T-cell (primary cell): ENCODE data around the gene LSM7. TPM values are rescaled to one million over a fixed set of nuclear protein-coding genes. Genes with fewer than 3 reads are reported as not detected.

Experiments used
- ATAC-seq, 4 experiments: fragments of 200-7000 bp in 3 of 4; fragments of 150-1000 bp in 1 of 4; cut with Tn5 transposase; replicated peaks in 1 of 4; 1 replicate in 3 of 4; 2 replicates in 1 of 4; pipeline ENCODE4 v1.10.0; 2021; ENCODE audit warnings: moderate library complexity in 3 of 4, mild to moderate bottlenecking in 2 of 4, moderate number of reproducible peaks in 1 of 4
- CTCF ChIA-PET, 2 donors: fragments of 300-600 bp; sonication (Branson Sonifier 250); formaldehyde crosslinking; loops; one replicate each; lab custom pipeline; 2022; ENCODE audit warnings: antibody characterized with exemption in 2 of 2; lab: Charles Lee
- POLR2A ChIA-PET, 2 donors: fragments of 300-600 bp; sonication (Branson Sonifier 250); formaldehyde crosslinking; loops; one replicate each; lab custom pipeline; 2022; ENCODE audit warnings: antibody characterized with exemption in 2 of 2; lab: Charles Lee
- DNase-seq, 35 experiments: peaks; one replicate each; pipeline versions ENCODE4 v3.0.0 to v3.0.0-alpha.2; 2013 to 2023
- H3K27ac ChIP-seq: one replicate; pipeline ENCODE4 v1.5.1; 2013; ENCODE audit warnings: low read length
- H3K27me3 ChIP-seq, 2 experiments: replicated peaks in 1 of 2; 1 replicate in 1 of 2; 2 replicates in 1 of 2; pipeline versions ENCODE4 v1.6.1 to v1.7.0; 2013; ENCODE audit warnings: low read length in 1 of 2, mixed read lengths in 1 of 2; ENCODE audit not compliant: control insufficient read depth in 2 of 2, insufficient read depth in 2 of 2; ENCODE audit errors: extremely low read depth in 1 of 2
- H3K36me3 ChIP-seq, 2 donors: 1 replicate in 1 of 2; 2 replicates in 1 of 2; pipeline versions ENCODE4 v1.6.1 to v1.7.0; 2013; ENCODE audit warnings: low read length in 1 of 2; ENCODE audit not compliant: control insufficient read depth in 2 of 2, insufficient read depth in 1 of 2; ENCODE audit errors: extremely low read depth in 1 of 2
- H3K4me1 ChIP-seq, 2 experiments: 1 replicate in 1 of 2; 2 replicates in 1 of 2; pipeline versions ENCODE4 v1.6.1 to v1.7.0; 2013; ENCODE audit warnings: low read length in 2 of 2, mixed read lengths in 1 of 2; ENCODE audit not compliant: insufficient read depth in 2 of 2, control insufficient read depth in 1 of 2; ENCODE audit errors: extremely low read depth in 1 of 2
- H3K4me3 ChIP-seq, 2 donors: 1 replicate in 1 of 2; 2 replicates in 1 of 2; pipeline versions ENCODE4 v1.5.1 to v1.7.0; 2013; ENCODE audit warnings: mild to moderate bottlenecking in 2 of 2, low read length in 1 of 2, moderate library complexity in 1 of 2; ENCODE audit not compliant: control insufficient read depth in 1 of 2; ENCODE audit errors: extremely low read depth in 1 of 2
- H3K9me3 ChIP-seq: 2 replicates; pipeline ENCODE4 v1.7.0; 2013
- H3K27ac Mint-ChIP-seq, 2 donors: one replicate each; pipeline ENCODE4 v1.8.0; 2020 to 2021; ENCODE audit warnings: mild to moderate bottlenecking in 2 of 2, mixed read lengths in 2 of 2
- H3K27me3 Mint-ChIP-seq, 2 donors: one replicate each; pipeline ENCODE4 v1.8.0; 2021 to 2022; ENCODE audit warnings: mixed read lengths in 2 of 2
- H3K36me3 Mint-ChIP-seq: one replicate; pipeline ENCODE4 v1.8.0; 2021; ENCODE audit warnings: mixed read lengths
- H3K4me1 Mint-ChIP-seq, 3 donors: one replicate each; pipeline ENCODE4 v1.8.0; 2020 to 2022; ENCODE audit warnings: mixed read lengths in 3 of 3, mild to moderate bottlenecking in 1 of 3
- H3K4me3 Mint-ChIP-seq, 3 donors: one replicate each; pipeline ENCODE4 v1.8.0; 2020 to 2022; ENCODE audit warnings: mild to moderate bottlenecking in 3 of 3, mixed read lengths in 3 of 3, moderate library complexity in 3 of 3
- H3K9me3 Mint-ChIP-seq, 3 donors: one replicate each; pipeline ENCODE4 v1.8.0; 2020 to 2022; ENCODE audit warnings: mixed read lengths in 3 of 3
- WGBS: methylation state at CpG from one replicate; pipeline ENCODE4 v1.1.5; 2013; ENCODE audit warnings: missing lambda C conversion rate; ENCODE audit not compliant: insufficient coverage; 5-methylcytosine and 5-hydroxymethylcytosine counted together
- total RNA-seq, 35 experiments: library from RNA in 6 of 35; stranded (reverse) in 6 of 35; fragments of 120-200 nt in 1 of 35; gene quantifications; one replicate each; pipeline versions ENCODE4 v1.2.1 to v1.2.4 and lab custom pipeline; 2013 to 2026

Gene LSM7
- total RNA-seq, 5 donors from 2014 or later (not counting 1 experiment from before 2014, with no cell fraction given), result 86.7 to 127 (median 107) TPM

- no peak overlapping the region for H3K27ac ChIP-seq
- no peaks in the 10 kb centered on the region for H3K36me3 ChIP-seq
- Mint-ChIP-seq H3K4me3 (peak overlapping the region; percentile 80 to 87 (median 85)), H3K27ac (peak overlapping the region; percentile 55 to 81), H3K9me3 (no peaks in the 10 kb centered on the region), H3K27me3 (no peaks in the 10 kb centered on the region), H3K4me1 (peaks cover 29 to 39% (median 30%) of the 10 kb centered on the region in 3 donors), H3K36me3 (peaks cover 8% of the 10 kb centered on the region)
- POLR2A ChIA-PET, result no interaction called here
- H3K4me1 ChIP-seq, result peaks cover 7 to 42% of the 10 kb centered on the region in 2 experiments
- ATAC-seq, result peak; percentile 19 to 47 (median 33)
- WGBS, result 5% methylated on average over 81 of the region's 82 CpGs
- peak overlapping the region; percentile 71 to 77 for H3K4me3 ChIP-seq
- no peaks in the 10 kb centered on the region for H3K9me3 ChIP-seq
- peaks cover 0 to 6% of the 10 kb centered on the region in 2 experiments for H3K27me3 ChIP-seq
- CTCF ChIA-PET, result no interaction called here
- DNase-seq, result peak in 6 of 35 experiments; percentile 22 to 51 (median 41)
Observed at GRCh38 chr19:2290441-2291184, 37.8 kb downstream of the LSM7 start.

- peak overlapping the region; percentile 45 for H3K27ac ChIP-seq
- Mint-ChIP-seq H3K27me3 (no peaks in the 10 kb centered on the region), H3K27ac (peak overlapping the region; percentile 91 to 95), H3K36me3 (peaks cover 8% of the 10 kb centered on the region), H3K4me3 (peak overlapping the region; percentile 87 to 93 (median 87)), H3K4me1 (peaks cover 26 to 37% (median 30%) of the 10 kb centered on the region in 3 donors), H3K9me3 (no peaks in the 10 kb centered on the region)
- H3K4me3 ChIP-seq, result peak overlapping the region; percentile 71 to 77
- H3K9me3 ChIP-seq, result no peaks in the 10 kb centered on the region
- peaks cover 0 to 6% of the 10 kb centered on the region in 2 experiments for H3K27me3 ChIP-seq
- under 1% methylated on average over 69 of the region's 74 CpGs for WGBS
- ChIA-PET POLR2A (no interaction called here), CTCF (no interaction called here)
- peak; percentile 34 to 78 (median 58) for DNase-seq
- H3K4me1 ChIP-seq, result peaks cover 7 to 42% of the 10 kb centered on the region in 2 experiments
- peak; percentile 60 to 87 (median 84) for ATAC-seq
- H3K36me3 ChIP-seq, result no peaks in the 10 kb centered on the region
Observed at GRCh38 chr19:2289714-2290435, 38.5 kb downstream of the LSM7 start.

- DNase-seq, result no peak
- peak overlapping the region; percentile 91 to 95 for H3K27ac Mint-ChIP-seq
- H3K36me3 Mint-ChIP-seq, result peaks cover 7% of the 10 kb centered on the region
- no peaks in the 10 kb centered on the region for H3K9me3 Mint-ChIP-seq
- Histone ChIP-seq H3K4me1 (peaks cover 7 to 40% of the 10 kb centered on the region in 2 experiments), H3K9me3 (no peaks in the 10 kb centered on the region), H3K4me3 (peak overlapping the region; percentile 5 to 71), H3K27ac (peak overlapping the region; percentile 47), H3K36me3 (no peaks in the 10 kb centered on the region), H3K27me3 (peaks cover 0 to 6% of the 10 kb centered on the region in 2 experiments)
- CTCF ChIA-PET, result interaction anchor here in 1 of 2 donors (0.6 to 1.2 kb wide), 2 partner anchors 15 to 434 kb away, joined by 4 read pairs; no protein-coding TSS in a partner anchor
- H3K4me1 Mint-ChIP-seq, result peaks cover 24 to 36% (median 28%) of the 10 kb centered on the region in 3 donors
- 53% methylated on average over 22 of the region's 28 CpGs for WGBS
- peak overlapping the region; percentile 87 to 93 (median 87) for H3K4me3 Mint-ChIP-seq
- POLR2A ChIA-PET, result interaction anchor here in 1 of 2 donors (0.5 kb wide), 1 partner anchor 15 kb away, joined by 3 read pairs; no protein-coding TSS in a partner anchor
- H3K27me3 Mint-ChIP-seq, result no peaks in the 10 kb centered on the region
- peak in 2 of 4 experiments; percentile 17 to 19 for ATAC-seq
Observed at GRCh38 chr19:2288818-2289713, 39.3 kb downstream of the LSM7 start.

- H3K9me3 Mint-ChIP-seq, result no peaks in the 10 kb centered on the region
- H3K4me3 ChIP-seq, result no peak overlapping the region
- H3K9me3 ChIP-seq, result no peaks in the 10 kb centered on the region
- ChIA-PET CTCF (interaction anchor here in 1 of 2 donors (0.6 to 1.2 kb wide), 2 partner anchors 15 to 433 kb away, joined by 4 read pairs; no protein-coding TSS in a partner anchor), POLR2A (interaction anchor here in 1 of 2 donors (0.5 to 0.6 kb wide), 2 partner anchors 14 to 29 kb away, joined by 3 read pairs; no protein-coding TSS in a partner anchor)
- H3K36me3 ChIP-seq, result no peaks in the 10 kb centered on the region
- H3K27me3 Mint-ChIP-seq, result no peaks in the 10 kb centered on the region
- H3K27ac ChIP-seq, result no peak overlapping the region
- DNase-seq (no peak), ATAC-seq (no peak)
- H3K4me3 Mint-ChIP-seq, result peak overlapping the region; percentile 87 to 93 (median 87)
- H3K27me3 ChIP-seq, result peaks cover 0 to 6% of the 10 kb centered on the region in 2 experiments
- H3K4me1 Mint-ChIP-seq, result peaks cover 21 to 32% (median 24%) of the 10 kb centered on the region in 3 donors
- H3K4me1 ChIP-seq, result peaks cover 7 to 35% of the 10 kb centered on the region in 2 experiments
- 97% methylated on average over 15 of the region's 17 CpGs for WGBS
- H3K36me3 Mint-ChIP-seq, result peaks cover 4% of the 10 kb centered on the region
- H3K27ac Mint-ChIP-seq, result peak overlapping the region; percentile 91 to 95
Observed at GRCh38 chr19:2288338-2288817, 40.0 kb downstream of the LSM7 start.

GRCh38 chr19:2287585-2288337, 40.6 kb downstream of the LSM7 start:
- WGBS, result 81% methylated on average over 13 of the region's 13 CpGs
- Mint-ChIP-seq H3K36me3 (peaks cover 2% of the 10 kb centered on the region), H3K27me3 (no peaks in the 10 kb centered on the region), H3K4me3 (no peak overlapping the region), H3K27ac (peak overlapping the region; percentile 91 to 95), H3K4me1 (peaks cover 22 to 32% (median 22%) of the 10 kb centered on the region in 3 donors), H3K9me3 (no peaks in the 10 kb centered on the region)
- no peak overlapping the region for H3K4me3 ChIP-seq
- peaks cover 0 to 6% of the 10 kb centered on the region in 2 experiments for H3K27me3 ChIP-seq
- DNase-seq, result no peak
- no peak overlapping the region for H3K27ac ChIP-seq
- no peaks in the 10 kb centered on the region for H3K36me3 ChIP-seq
- H3K4me1 ChIP-seq, result peaks cover 7 to 38% of the 10 kb centered on the region in 2 experiments
- no peaks in the 10 kb centered on the region for H3K9me3 ChIP-seq
- POLR2A ChIA-PET, result interaction anchor here (0.5 to 0.6 kb wide), 2 partner anchors 28 kb away, joined by 3 to 4 read pairs; no protein-coding TSS in a partner anchor
- CTCF ChIA-PET, result no interaction called here
- ATAC-seq, result no peak
